Measurements from ENCODE around the gene MBD3L2. TPM values are rescaled to one million over a fixed set of nuclear protein-coding genes. Genes with fewer than 3 reads are reported as not detected.

MBD3L2 gene
- total and polyA plus RNA-seq, 9 of the 15 experiments (the other 6 are each of a cell fraction or from before 2014, with no cell fraction given): not detected

DNA sequence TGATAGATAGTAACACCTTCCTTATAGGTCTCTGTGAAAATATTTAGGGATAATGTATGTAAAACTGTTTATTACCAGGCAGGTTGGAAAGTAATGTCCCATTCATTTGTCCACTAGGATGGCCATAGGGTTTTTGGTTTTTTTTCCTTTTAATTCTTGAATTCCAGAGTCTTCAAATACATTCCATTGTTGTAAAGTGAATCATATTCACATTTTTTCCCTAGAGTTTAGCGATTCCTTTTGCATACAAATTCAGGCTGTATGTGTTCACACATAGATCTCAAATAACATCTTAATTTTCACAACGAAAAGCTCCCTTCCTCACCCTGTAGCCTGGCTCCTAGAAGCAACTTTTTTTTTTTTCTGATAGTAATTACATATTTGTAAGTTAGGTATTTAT is 18.6 kb downstream of the MBD3L2 start:
- ATAC-seq (no peak), DNase-seq (ENCODE audit: extremely low read depth in 1 of 4, low spot score in 3 of 4) (no peak)
- POLR2A ChIA-PET: no interaction called here
- TF ChIP-seq FOXA3 (CRISPR knock-in tag; conservative IDR thresholded peaks at IDR 0.05 in 1 of 2, IDR thresholded peaks at IDR 0.05 in 1 of 2) (no peak), PPARD (CRISPR knock-in tag; IDR thresholded peaks at IDR 0.05) (no peak), NCOA6 (IDR thresholded peaks at IDR 0.05) (no peak), LCOR (CRISPR knock-in tag; IDR thresholded peaks at IDR 0.05) (no peak), STAG1 (CRISPR knock-in tag; IDR thresholded peaks at IDR 0.05; ENCODE audit: borderline replicate concordance) (no peak), SNIP1 (IDR thresholded peaks at IDR 0.05; ENCODE audit: low read depth) (no peak), MEF2A (IDR thresholded peaks at IDR 0.05; ENCODE audit: control insufficient read depth, low read depth, low read length) (no peak), SP2 (IDR thresholded peaks at IDR 0.05; ENCODE audit: extremely low read depth, low read depth, low read length, poor library complexity, severe bottlenecking) (no peak), ZNF695 (CRISPR knock-in tag; IDR thresholded peaks at IDR 0.05) (no peak), ETV5 (CRISPR knock-in tag; IDR thresholded peaks at IDR 0.05; ENCODE audit: low read depth) (no peak), PHTF2 (CRISPR knock-in tag; IDR thresholded peaks at IDR 0.05) (no peak), MYC (IDR thresholded peaks at IDR 0.05; ENCODE audit: low read depth, low read length) (no peak), MYC (CRISPR knock-in tag; IDR thresholded peaks at IDR 0.05; ENCODE audit: borderline replicate concordance, low read depth) (no peak)
- TF ChIP-seq, protein P1, sequence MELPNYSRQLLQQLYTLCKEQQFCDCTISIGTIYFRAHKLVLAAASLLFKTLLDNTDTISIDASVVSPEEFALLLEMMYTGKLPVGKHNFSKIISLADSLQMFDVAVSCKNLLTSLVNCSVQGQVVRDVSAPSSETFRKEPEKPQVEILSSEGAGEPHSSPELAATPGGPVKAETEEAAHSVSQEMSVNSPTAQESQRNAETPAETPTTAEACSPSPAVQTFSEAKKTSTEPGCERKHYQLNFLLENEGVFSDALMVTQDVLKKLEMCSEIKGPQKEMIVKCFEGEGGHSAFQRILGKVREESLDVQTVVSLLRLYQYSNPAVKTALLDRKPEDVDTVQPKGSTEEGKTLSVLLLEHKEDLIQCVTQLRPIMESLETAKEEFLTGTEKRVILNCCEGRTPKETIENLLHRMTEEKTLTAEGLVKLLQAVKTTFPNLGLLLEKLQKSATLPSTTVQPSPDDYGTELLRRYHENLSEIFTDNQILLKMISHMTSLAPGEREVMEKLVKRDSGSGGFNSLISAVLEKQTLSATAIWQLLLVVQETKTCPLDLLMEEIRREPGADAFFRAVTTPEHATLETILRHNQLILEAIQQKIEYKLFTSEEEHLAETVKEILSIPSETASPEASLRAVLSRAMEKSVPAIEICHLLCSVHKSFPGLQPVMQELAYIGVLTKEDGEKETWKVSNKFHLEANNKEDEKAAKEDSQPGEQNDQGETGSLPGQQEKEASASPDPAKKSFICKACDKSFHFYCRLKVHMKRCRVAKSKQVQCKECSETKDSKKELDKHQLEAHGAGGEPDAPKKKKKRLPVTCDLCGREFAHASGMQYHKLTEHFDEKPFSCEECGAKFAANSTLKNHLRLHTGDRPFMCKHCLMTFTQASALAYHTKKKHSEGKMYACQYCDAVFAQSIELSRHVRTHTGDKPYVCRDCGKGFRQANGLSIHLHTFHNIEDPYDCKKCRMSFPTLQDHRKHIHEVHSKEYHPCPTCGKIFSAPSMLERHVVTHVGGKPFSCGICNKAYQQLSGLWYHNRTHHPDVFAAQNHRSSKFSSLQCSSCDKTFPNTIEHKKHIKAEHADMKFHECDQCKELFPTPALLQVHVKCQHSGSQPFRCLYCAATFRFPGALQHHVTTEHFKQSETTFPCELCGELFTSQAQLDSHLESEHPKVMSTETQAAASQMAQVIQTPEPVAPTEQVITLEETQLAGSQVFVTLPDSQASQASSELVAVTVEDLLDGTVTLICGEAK (IDR thresholded peaks at IDR 0.05): no peak
- TF ChIP-seq, protein P1 (CRISPR knock-in tag; IDR thresholded peaks at IDR 0.05): no peak

More for the DNA sequence above, 18.6 kb downstream of the MBD3L2 start:
- Histone ChIP-seq H4K20me1 (replicated peaks; ENCODE audit: control insufficient read depth, insufficient read depth, low read length) (no peaks in the 10 kb centered on the region), H3K4me1 (replicated peaks in 1 of 2; ENCODE audit: control insufficient read depth in 2 of 2, insufficient read depth in 2 of 2, low read length in 2 of 2) (peaks cover 3 to 8% of the 10 kb centered on the region in 2 experiments; a peak in 2 of 5 replicates), H3K36me3 (ENCODE audit: control insufficient read depth, insufficient read depth, low read length) (peaks cover 19% of the 10 kb centered on the region), H3K4me2 (ENCODE audit: insufficient read depth, low read length) (no peak overlapping the region), H3K9ac (ENCODE audit: insufficient read depth in 1 of 2, low read depth in 2 of 2, low read length in 2 of 2) (no peak overlapping the region), H3K79me2 (ENCODE audit: control insufficient read depth, insufficient read depth, low read length) (peaks cover 13% of the 10 kb centered on the region), H2AFZ (ENCODE audit: low read depth, low read length) (no peak overlapping the region), H3K27me3 (ENCODE audit: control insufficient read depth in 2 of 2, insufficient read depth in 2 of 2, low read length in 2 of 2) (no peaks in the 10 kb centered on the region), H3K4me3 (no peak overlapping the region), H3K27ac (ENCODE audit: extremely low read depth, low read depth, low read length) (no peak overlapping the region), H3K9me1 (ENCODE audit: control insufficient read depth, insufficient read depth, low read length) (no peaks in the 10 kb centered on the region), H3K9me3 (replicated peaks; ENCODE audit: control insufficient read depth, insufficient read depth, low read depth, low read length) (no peaks in the 10 kb centered on the region)
- WGBS (ENCODE audit: insufficient coverage, low coverage, missing lambda C conversion rate): 41% methylated on average over 2 of the region's 2 CpGs
- CTCF ChIA-PET (ENCODE audit: low intra/inter-chr PET ratio): no interaction called here
- FAIRE-seq: no peak
- no TSS peak for BruUV-seq (replicated peaks)
- in situ Hi-C loops (cut with MboI): loop anchor here (5.0 kb wide), 1 partner anchor 40 kb away; no protein-coding TSS in a partner anchor
- intact Hi-C loops (cut with micrococcal nuclease): no loop called here
